GM19328 (cell line): ENCODE measurements around the gene SPATA31D1.

Source experiments
- ATAC-seq: cut with Tn5 transposase; IDR thresholded peaks from one replicate; pipeline ENCODE4 v1.9.1; 2021; ENCODE audit warnings: mild to moderate bottlenecking, moderate library complexity; ENCODE audit not compliant: unreplicated experiment

The SPATA31D1 gene

GRCh38 chr9:82021198-82021597 lies 32.6 kb downstream of the SPATA31D1 start:
- no peak for ATAC-seq

- ATAC-seq: no peak
Measured at GRCh38 chr9:82022121-82022520, 33.5 kb downstream of the SPATA31D1 start.

GRCh38 chr9:82024908-82025307 lies 36.3 kb downstream of the SPATA31D1 start:
- ATAC-seq: no peak

- ATAC-seq: no peak
Measured at GRCh38 chr9:82031538-82032280, 43.1 kb downstream of the SPATA31D1 start.

- ATAC-seq: no peak
Measured at GRCh38 chr9:82034956-82035731, 46.6 kb downstream of the SPATA31D1 start.

GRCh38 chr9:82036086-82036485 lies 47.5 kb downstream of the SPATA31D1 start:
- no peak for ATAC-seq

GRCh38 chr9:82037126-82037525 lies 48.6 kb downstream of the SPATA31D1 start:
- ATAC-seq: no peak

GRCh38 chr9:82038897-82039296 lies 50.3 kb downstream of the SPATA31D1 start:
- no peak for ATAC-seq
